Activated effector memory CD4-positive, alpha-beta T cell treated with anti-CD3 and anti-CD28 coated beads, Interleukin-2, amount 50 U/mL, for 16 hours (primary cell): ENCODE results near the gene WNK1.
"Not testable (repeated sequence)": the region's sequence is repeated elsewhere in the genome, so short reads cannot be mapped to it uniquely, and the experiment has no call there.

Experiments used
- DNase-seq: peaks from one replicate; pipeline ENCODE4 v3.0.0-alpha.2; 2020

The WNK1 gene

DNA sequence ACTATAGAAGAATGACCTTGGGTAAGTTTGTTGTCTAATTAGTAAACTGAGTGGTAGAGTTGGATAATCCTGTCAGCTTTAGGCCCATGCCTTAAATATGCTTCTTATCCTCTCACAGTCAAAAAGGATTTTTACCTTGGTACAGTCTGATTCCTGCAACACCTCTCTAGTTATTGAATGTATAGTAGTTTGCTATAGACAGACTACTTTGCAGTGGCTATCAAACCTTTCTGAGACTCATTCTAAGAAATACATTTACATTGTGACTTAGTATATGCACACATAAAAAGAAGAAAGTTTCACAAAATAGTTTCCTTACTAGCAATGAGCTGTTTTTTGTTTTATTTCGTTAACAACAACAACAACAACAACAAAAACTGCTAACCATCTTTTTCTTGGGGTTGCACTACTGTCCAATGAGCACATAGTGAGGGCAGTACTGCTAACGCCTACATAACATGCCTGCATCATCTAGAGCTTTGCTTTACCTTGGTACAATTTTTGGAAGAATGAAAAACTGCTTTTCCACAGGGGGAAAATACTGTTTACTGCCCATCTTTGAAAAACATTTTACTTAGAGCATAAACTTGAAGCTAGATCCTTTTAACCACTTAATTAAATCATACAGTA is 28.5 kb downstream of the WNK1 start:
- no peak for DNase-seq

DNA sequence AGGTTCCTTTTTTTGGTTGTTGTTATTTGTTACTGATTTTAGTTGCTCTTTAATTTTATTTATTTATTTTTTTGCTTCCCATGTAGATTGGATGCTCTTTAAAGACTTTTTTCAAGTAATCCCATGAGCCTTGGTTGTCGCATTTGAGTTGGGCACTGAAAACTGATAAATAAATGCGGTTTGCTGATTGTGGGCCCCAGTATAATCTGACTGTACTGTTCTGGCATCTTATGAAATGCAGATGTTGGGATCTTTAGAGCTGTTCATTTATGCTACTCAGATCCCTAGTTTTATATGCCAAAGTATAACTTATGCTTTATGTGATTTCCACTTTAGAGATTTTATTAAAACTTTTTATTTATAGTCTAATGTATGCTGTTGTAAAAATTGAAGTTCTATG is 33.3 kb downstream of the WNK1 start:
- no peak for DNase-seq

DNA sequence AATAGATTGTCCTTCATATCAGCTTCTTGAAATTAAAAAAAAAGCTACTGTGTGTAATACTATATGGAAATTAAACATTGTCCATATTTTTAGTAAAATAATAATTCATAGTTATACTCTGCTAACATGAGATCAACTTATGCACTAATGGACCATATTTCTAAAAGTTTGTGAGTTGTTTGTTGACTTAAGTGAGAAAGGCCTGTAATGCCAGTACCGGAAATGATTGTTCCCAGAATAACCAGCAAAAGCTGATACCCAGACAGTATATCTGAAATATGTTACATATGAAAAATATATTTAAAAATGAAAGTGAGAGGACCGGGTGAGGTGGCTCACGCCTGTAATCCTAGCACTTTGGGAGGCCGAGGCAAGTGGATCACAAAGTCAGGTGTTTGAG is 35.9 kb downstream of the WNK1 start:
- DNase-seq: peak; percentile 60

DNA sequence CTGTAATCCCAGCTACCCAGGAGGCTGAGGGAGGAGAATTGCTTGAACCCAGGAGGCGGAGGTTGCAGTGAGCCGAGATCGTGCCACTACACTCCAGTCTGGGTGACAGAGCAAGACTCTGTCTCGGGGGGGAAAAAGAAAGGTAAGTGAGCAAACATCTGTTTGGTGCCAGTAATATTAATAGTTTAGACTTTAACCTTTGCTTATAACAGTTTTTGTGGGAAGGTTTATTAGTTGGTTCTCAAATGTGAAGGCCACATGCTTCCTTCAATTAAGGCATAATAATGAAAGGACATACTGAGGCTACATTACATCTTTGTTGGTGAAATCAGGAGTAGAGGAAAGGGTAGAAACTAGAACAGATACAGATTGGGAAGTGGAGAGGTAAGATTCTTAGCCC is 36.4 kb downstream of the WNK1 start:
- not testable (repeated sequence) for DNase-seq

DNA sequence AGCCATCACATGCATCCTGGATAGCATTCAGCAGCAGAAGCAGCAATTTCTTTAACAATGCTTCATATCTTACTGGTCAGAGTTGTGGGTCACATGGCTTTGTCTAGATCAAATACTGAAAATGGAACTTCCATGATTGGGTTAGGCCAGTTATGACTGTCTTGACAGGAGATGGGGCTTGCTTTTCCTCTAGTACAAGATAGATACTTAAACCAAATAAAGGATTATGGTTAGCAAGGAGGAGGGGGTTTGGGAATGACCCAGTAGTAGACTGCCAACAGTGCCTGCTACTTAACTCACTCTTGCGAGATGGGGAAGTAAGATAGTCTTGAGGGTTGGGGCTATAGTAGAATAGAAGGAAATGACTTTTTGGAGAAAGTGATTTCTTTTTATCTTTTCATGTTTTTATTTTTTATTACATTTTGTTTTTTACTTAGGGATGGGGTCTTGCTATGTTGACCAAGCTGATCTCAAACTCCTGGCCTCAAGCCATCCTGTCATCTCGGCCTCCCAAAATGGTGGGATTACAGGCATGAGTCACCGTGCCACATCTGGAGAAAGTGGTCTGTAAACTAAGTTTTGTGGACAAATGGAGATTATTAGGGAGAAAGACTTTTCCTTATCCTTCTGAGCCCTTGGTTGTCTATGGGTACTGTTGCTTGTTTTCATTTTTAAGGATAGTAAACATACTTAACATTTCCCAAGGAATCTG is 37.6 kb downstream of the WNK1 start:
- no peak for DNase-seq

DNA sequence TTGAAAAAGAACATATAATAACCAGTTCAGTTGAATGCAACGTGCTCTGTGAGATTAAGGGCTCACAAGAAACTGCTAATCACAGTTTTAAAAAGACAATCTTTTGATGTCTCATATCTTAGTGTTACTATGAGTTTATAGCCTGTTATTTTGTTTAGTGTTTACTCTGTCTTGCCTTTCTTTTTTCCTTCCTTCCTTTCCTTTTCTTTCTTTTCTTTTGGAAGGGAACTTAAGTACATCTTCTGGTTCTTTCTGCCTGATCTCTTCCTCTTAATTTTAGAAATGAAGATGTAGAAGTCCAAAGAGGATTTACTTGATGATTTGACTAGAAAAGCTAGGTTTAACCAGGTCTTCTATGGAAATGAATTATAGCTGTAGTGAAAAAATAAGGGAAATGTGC is 38.2 kb downstream of the WNK1 start:
- DNase-seq: no peak

DNA sequence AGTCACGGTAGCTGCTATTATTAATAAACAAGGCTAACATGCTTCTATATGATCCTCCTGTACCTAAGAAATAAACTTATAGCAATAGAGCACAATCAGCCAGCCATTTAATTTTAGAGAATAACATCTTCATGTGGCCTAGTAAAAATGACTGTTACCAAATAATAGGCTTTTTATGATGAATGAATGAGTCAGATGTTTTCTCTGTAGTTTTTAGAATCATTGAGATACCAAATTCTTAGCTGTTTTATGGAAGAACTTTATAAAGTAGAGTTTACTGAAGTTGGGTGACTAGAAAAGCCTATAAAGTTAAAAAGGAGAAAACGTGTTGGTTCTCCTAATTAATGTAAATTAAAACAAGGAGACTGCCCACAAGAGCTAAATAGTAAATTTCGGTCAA is 40.7 kb downstream of the WNK1 start:
- no peak for DNase-seq

DNA sequence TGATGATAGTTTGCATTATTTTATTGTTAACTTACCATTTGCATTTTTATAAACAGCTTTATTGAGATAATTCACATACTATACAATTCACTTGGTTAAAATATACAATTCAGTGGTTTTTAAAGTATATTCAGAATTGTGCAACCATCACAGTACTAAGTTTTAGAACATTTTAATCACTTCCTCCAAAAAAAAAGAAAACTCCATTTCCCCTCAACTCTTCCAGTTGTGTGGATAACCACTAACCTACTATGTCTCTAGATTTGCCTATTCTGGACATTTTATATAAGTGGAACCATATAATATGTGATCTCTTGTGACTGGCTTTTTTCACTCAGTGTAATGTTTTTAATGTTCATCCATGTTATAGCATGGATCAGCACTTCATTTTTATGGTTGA is 41.3 kb downstream of the WNK1 start:
- no peak for DNase-seq

DNA sequence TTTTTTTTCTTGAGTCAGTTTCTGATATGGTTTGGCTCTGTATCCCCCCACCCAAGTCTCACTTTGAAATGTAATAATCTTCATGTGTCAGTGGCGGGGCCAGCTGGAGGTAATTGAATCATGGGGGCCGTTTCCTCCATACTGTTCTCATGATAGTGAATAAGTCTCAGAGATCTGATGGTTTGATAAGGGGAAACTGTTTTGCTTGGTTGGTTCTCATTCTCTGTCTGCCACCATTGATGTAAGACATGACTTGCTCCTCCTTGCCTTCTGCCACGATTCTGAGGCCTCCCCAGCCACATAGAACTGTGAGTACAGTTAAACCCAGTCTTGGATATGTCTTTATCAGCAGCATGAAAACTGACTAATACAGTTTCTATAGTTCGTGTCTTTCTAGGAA is 42.9 kb downstream of the WNK1 start:
- DNase-seq: peak; percentile 87

DNA sequence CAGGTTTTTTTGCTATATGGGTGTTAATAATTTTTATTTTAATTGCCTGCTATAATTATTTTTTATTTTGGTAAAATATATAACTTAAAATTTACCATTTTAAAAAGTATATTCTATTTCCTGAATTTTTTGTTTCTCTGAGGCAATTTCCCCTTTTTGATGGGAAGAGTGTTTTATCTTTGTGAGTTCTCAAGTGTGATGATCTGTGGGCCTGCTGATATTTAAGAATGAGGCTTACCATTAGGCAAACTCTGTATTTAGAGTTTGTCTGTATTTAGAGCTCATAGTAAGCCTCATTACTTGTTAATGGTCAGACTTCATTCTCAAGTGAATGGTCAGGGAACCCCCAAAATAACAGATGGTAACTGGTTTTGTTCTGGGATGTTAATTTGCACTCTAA is 48.0 kb downstream of the WNK1 start:
- DNase-seq: no peak

DNA sequence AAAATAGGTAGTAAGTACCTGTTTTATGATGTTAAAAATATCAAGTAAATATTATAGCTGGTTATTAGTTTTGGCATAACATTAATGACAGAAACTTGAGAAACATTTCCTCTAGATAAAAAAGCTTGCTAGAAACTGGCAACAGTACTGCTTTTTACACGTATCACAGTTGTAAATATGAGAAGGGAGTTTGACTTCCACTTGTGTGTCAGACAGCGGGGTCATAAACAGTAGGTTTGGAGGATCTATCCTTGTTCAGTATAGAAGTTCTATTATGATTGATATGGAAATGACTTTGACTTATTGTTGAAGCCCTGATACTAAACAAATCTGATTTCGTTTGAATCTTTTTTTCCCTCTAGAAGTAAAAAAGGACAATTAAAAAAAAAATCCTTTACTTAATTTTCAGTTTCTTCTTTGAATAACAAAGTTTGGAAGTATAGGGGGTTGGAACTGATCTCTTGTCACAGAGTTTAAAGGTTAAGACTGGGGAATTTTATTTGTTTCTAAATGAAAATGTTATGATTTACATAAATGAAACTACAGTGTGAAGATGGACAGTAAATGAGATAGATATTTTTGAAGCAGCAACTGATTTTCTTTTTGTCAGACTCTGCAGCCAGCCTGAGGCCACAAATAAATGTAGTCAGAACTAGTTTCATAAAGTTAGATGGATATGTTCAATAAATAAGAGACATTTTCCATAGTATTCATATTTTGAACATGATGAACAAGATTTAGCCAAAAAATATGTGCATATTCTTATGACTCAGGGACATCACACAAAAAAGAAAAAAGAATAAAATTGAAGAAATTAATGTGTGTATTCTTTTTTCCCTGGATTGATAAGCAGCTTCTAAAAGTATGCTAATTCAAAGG is 50.1 kb downstream of the WNK1 start:
- DNase-seq: no peak

DNA sequence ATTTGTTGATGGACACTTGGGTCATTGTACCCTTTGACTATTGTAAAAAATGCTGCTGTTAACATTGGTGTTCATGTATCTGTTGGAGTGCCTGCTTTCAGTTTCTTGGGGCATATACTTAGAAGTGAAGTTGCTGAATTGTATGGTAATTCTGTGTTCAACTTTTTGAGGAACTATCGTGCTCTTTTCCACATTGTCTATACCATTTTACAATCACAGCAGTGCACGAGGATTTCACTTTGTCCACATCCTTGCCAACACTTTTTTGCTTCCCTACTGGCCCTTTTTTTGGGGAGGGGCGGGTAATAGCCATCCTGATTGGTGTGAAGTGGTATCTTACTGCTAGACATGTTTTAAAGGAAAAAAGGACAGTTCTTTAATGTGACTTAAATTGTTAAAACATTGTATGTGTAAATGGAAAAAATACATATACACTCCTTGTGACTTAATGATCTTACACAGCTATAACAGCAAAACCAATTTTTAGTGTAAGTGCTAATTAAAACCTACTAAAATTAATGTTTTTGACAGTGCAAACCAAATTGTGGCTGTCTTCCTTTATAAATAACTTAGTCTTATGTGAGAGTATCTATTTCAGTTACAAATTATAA is 52.7 kb downstream of the WNK1 start:
- DNase-seq: no peak

DNA sequence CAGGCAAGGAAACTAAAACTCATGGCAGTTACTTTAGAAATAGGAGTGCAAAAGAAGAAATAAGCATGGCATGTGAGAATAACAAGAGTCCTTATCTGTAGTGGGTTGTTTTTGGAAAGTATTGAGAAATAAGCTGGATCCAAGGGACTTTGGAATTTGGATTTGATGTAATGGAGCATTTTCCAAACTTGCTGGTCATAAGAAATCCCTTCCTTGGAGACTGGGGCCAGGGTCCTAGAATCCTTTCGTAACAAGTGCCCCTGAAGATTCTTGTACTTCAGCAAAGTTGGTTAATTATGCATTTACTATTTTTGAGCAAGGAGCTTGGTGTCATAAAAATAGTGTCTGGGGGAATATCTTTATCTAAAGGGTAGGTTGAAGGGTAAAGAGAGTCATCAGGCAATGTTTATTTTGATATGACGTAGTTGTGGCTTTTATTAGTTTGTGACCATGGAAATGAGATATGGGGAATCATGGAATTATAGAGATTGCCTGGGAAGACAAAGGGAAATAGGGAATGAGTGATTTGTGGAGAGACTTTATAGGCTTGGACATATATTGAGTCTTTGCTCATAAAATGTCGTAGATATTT is 53.9 kb downstream of the WNK1 start:
- DNase-seq: no peak

DNA sequence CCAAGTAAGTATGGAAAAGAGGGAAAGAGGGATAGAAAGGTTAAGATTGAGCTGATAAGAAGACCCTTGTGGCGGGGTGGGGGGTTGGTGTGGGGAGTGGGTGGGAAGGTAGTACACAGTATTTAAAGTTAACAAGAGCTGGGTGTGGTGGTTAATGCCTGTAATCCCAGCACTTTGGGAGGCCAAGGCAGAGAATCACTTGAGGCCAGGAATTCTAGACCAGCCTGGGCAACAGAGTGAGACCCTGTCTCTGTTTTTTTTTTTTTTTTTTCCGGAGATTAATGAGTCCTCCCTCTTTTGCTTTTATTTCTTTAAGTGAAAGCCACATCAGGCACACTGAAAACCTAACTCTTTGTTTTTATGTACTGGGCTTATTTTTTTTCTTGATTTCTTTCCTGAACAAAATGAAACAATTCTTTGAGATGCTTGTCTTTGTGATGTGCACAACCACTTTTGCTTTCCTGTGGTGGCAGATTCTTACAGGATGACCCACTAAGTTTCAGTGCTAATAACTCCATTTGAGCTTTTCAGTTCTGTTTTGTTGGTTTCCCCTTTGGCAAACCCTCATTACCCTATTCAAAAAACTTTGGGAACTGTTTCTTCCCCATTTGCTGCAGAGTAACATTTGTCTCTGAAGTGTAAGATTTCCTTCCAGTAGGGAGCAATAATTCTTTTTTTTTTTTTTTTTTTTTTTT is 54.8 kb downstream of the WNK1 start:
- no peak for DNase-seq

DNA sequence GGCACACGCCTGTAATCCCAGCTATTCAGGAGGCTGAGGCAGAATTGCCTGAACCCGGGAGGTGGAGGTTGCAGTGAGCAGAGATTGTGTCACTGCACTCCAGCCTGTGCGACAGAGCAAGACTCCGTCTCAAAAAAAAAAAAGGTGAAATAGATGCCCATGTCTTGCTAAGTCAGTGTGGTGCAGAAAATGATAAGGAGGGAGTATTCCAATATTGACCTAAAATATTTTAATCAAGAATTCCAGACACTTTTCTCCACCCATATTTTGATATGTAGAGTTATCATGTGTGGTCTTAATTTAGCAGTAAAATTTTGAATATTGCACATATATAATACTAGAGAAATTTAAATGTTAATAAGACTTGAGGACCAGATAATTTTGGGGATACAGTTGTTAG is 57.7 kb downstream of the WNK1 start:
- DNase-seq: no peak

DNA sequence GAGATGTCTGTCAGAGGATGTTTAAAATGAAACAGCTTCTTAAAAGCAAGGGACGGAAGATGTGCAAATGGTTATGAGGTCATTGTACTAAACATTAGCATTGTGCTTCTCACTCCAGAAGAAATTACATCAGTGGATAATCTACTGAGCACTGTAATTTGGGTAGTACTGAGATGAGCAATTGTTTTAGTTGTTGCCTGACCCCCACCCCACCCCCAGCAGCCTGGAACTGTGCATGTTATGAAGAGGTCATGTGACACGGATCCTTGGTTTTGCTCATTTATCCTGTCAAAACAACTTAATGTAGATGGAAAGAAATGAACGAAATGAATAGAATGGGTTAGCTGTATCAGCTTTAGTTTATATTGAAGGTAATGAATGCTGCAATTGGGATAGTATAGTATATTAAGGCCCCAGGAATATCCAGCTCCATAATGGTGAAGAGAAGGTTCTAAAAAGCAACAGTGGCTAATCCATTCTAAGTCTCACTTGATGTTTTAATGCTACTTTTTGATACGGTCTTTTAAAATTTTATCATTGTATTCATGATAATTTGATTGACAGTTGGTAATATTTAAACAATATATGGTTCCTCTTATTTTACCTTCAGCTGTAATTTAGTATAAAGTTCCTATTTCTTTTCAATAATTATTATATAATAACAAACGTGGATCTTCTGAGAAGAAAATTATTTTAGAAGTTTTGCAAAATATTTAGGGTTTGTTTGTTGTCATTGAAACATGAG is 58.5 kb downstream of the WNK1 start:
- DNase-seq: peak; percentile 78

DNA sequence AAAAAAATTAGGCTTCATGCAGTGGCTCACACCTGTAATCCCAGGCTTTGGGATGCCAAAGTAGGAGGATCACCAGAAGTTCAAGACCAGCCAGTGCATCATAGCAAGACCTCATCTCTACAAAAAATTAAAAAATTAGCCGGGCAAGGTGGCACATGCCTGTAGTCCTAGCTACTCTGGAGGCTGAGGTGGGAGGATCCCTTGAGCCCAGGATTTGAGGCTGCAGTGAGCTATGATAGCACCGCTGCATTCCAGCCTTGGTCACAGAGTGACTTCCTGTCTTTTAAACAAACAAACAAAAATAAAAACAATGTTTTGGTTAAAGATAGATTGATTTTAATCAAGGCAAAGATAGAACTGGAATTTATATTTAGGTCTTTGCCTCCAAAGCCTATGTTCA is 60.6 kb downstream of the WNK1 start:
- DNase-seq: no peak

DNA sequence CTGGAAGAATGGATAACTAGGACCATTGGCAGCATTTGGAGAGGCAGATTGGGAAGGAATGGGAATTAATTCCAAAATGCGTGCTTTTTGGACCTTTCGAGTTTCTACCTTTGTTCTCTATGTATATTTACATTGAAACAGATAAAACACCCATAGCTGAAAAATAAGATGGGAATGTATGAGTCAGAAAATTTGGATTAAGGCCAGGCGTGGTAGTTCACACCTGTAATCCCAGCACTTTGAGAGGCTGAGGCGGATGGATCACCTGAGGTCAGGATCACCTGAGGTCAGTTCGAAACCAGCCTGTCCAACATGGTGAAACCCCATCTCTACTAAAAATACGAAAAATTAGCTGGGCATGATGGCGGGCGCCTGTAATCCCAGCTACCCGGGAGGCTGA is 65.1 kb downstream of the WNK1 start:
- not testable (repeated sequence) for DNase-seq

DNA sequence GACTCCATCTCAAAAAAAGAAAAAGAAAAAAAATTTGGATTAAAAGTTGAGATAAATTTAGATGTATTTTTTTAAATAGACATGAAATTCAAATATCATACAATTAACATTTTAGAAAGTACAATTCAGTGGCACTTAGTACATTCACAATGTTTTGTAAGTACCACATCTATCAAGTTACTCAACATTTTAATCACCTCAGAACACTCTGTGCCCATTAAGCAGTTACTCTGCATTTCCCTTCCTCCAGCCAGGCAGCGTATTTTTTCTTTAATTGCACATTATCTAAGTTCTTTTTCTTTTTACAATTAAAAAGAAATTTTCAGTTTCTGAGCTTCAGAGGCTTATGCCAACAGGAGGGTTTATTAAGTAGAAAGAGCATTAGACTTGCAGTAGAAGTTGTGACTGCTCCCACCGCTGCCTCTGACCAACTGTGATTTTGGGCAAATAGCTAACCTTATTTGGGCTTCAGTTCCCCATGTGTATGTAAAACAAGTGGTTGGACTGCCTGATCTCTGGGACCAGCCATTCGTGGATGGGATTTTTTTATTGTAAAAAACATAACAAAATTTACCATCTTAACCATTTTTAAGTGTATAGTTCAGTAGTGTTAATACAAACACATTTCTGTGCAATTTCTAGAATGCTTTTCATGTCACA is 65.7 kb downstream of the WNK1 start:
- no peak for DNase-seq

DNA sequence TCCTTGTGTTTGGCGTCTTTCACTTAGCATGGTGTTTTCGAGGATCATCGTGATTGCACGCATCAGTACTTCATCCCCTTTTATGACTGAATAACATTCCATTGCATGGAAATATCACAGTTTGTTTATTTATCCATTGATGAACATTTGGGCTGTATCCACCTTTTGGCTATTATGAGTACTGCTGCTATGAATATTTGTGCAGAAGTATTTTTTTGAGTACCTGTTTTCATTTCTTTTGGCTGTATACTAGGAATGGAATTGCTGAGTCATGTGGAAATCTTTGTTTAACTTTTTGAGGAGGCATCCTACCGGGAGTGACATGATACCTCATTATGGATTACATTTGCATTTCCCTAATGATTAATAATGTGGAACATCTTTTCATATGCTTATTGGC is 66.4 kb downstream of the WNK1 start:
- no peak for DNase-seq

DNA sequence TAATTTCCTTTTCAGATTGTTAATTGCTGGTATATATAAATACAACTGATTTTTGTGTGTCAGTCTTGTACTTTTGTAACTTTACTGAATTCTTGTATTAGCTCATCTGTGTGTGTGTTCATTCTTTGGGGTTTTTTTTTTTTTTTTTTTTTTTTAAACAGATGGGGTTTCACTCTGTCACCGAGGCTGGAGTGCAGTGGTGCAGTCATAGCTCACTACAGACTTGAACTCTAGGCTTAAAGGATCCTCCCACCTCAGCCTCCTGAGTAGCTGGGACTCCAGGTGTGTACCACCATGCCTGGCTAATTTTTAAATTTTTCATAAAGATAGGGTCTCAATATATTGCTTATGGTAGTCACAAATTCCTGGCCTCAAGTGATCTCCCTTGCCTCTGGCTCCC is 68.0 kb downstream of the WNK1 start:
- no peak for DNase-seq
